HPDE6-E6E7 (cell line): ENCODE data around the gene DOCK8.

Experiments
- DNase-seq: peaks from one replicate; pipeline ENCODE4 v3.0.0; 2011; ENCODE audit warnings: missing footprints; ENCODE audit errors: extremely low spot score

DOCK8 gene

DNA sequence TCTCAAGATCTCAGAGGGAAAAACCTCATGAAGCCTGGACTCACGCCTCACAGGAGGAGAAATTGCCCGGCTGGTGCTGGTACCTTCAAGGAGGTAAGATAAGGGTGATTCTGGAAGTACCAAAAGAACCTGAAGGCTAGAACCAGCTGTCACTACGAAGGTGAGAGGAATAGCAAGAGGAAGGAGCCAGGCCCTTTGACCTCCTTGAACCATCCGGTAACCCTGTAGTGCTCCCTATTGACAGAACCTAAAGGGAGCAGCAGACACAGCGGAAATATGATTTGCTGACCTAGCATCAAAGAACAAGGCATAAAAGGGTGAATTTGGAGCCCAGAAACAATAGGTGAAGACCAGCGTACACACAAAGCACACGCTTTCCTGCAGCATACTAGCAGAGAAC lies 92.2 kb downstream of the DOCK8 start:
- DNase-seq, result no peak

- DNase-seq, result no peak
These were observed 97.2 kb downstream of the DOCK8 start for GRCh38 chr9:311841-312240.

DNA sequence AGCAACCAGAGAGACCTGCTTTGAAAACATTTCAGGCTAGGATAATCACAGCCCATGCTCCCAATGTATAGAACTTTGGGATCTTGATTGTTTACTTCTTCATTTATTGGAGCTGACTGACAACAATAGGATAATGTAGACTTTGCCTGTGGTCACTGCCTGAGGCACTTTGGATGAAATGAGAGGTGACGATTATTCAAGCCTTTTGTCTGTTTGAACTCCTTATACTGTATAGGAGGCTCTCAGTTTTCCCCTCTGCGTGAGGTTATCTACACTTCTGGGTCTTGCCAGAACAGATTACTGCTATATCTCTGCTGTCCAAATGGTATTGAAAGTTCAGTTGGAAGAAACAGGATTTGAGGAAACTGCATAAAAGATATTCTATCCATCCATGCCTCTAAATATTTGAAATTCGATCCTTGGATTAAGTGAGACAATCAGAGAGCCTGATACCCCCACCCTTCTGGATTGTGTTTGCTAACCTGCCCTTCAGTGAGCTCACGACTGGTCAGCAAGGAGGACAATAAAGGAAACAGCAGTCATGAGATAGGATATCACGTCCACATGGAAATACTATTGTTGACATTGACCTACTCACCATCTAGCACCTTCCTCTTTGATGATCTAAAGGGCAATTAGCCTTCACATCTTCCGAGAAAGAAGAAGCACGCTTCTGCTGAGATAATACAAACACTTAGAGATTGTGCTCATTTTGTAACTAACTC lies 98.1 kb downstream of the DOCK8 start:
- no peak for DNase-seq

- DNase-seq, result no peak
These were observed 101.8 kb downstream of the DOCK8 start for GRCh38 chr9:316382-316965.

- DNase-seq, result no peak
These were observed 104.0 kb downstream of the DOCK8 start for GRCh38 chr9:318646-319045.

DNA sequence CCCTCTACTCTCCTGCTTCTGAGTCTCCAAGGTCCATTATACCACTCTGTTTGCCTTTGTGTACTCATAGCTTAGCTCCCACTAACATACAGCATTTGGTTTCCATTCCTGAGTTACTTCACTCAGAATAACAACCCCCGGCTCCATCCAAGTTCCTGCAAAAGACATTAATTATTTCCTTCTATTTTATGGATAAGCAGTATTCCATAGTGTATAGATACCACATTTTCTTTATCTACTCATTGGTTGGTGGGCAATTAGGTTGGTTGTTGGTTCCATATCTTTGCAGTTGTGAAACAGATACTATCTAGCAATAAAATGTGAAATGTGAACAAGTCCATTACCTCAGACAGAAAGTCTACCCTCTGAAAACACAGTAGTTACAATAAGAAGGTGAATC lies 110.3 kb downstream of the DOCK8 start:
- DNase-seq, result no peak

DNA sequence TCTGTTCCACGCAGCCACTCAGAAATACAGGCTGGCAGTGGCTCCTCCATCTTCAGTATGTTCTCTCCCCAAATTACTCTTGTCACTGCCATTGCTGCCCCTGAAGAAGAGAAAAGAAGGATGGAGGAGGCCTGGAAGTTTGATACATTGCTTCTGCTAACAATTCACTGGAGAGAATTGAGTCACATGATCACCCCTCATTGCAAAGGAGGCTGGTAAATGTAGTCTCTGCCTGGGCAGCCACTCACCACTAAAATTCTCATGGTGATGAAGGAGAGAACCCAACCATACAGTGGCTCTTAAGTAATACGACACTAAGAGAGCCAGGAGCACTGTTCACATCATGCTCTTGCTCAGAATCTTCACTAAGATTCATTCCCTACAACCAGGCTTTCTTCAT lies 112.0 kb downstream of the DOCK8 start:
- DNase-seq, result no peak

GRCh38 chr9:328453-328852 lies 113.8 kb downstream of the DOCK8 start:
- no peak for DNase-seq

DNA sequence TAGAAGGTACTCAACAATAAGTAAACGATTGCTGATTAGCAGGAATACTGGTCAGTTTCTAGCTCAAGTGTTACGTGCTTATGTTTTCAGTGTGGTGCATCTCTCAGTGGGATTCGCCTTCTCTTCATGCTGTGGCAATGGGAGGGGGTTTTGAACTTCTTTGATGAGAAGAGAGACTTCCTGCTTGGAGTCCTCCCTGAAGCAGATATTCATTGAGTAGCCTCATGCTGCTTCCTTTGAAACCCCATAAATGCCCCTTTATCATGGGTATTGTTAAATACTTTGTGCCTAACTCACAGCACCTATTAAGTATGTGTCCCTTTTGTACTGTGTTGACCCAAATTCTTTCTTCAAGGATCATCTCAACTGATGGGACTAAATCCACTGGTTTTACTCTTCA lies 116.5 kb downstream of the DOCK8 start:
- no peak for DNase-seq

- no peak for DNase-seq
These were observed 120.7 kb downstream of the DOCK8 start for GRCh38 chr9:335373-335772.

- DNase-seq, result no peak
These were observed 121.4 kb downstream of the DOCK8 start for GRCh38 chr9:336039-336438.

- no peak for DNase-seq
These were observed 123.9 kb downstream of the DOCK8 start for GRCh38 chr9:338602-339001.

DNA sequence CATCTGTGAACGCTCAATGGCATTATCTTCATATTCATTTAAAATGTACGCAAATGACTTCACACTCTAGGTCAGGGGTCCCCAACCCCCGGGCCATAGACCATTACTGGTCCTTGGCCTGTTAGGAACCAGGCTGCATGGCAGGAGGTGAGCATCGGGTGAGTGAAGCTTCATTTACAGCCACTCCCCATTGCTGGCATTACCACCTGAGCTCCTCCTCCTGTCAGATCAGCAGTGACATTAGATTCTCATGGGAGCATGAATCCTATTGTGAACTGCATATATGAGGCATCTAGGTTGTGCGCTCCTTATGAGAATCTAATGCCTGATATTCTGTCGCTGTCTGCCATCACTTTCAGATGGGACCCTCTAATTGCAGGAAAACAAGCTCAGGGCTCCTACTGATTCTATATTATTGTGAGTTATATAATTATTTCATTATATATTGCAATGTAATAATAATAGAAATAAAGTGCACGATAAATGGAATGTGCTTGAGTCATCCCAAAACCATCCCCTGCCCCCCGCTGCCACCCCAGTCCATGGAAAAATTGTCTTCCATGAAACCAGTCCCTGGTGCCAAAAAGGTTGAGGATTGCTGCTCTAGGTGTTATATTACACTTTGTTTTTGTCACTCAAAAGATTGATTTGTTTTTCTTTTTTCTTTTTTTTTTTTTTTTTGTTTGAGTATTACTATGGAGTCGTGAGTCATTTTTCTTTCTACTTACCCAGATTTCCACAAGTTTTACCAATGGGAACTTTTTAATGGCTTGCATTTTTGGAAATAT lies 127.2 kb downstream of the DOCK8 start:
- DNase-seq, result no peak

DNA sequence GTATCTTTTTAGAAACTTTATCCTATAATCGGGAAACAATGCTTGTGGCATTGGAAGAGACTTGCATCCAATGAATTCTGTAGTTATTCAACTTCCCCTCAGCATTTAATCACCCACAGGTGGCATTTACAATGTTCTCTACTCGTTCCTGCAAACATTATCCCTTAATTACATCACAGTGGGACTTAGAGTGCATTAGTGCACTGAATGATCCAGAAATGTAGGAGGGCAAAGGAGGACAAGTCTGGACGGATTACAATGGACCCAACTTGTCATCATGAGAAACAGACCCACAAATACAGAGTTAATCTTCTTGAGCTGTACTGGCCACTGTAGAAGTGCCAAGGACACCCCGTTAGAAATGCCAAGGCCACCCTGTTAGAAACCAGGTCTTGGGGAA lies 129.1 kb downstream of the DOCK8 start:
- no peak for DNase-seq

DNA sequence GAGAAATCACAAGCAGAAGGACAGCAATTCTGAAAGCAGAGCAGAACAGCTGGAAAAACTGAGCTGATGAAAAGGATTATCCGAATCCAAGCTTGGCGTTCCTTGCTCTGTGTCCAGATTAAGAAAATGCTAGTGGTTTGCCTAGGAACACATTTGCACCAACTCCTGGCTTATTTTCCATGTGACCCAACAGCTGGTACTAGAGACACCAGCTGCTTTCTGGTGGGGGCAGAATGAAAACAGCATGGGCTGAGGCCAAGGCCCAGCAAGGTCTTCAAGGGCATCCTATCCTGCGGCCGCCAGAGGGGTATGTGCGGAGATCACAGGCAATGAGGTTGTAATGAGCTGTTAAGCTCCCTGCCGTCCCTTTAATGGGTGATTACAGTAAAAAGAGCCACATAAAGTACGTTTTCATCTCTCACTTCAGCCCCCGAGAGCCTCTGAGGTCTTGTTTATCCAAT lies 131.5 kb downstream of the DOCK8 start:
- DNase-seq, result no peak

DNA sequence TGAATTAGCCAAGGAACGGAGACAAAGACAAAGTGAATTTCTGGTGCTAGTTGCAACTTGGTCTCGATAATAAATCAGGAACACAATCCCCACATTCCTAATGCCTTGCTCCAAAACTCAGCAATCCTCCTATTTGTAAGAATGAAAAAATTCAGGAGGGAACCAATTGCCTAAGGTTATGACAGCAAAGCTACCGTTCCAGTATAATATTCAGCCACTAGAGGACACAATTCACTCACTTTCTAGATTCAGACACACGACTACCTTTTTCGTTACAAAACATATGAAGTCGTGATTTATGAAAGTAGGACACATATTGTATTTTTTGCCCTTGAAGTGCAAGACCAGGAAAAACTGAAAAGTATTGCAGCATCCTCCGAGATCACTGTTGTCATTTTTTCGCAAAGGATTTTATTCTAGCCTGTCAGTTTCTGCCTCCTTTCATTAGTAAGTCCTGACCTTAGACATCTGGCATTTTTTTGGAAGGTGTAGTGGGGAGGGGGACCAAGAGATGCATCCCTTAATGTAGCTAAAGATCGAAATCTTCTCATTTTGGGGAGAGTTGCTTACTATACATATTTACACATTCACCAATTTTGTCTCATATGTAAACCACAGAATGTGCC lies 133.1 kb downstream of the DOCK8 start:
- DNase-seq, result peak; percentile 41

DNA sequence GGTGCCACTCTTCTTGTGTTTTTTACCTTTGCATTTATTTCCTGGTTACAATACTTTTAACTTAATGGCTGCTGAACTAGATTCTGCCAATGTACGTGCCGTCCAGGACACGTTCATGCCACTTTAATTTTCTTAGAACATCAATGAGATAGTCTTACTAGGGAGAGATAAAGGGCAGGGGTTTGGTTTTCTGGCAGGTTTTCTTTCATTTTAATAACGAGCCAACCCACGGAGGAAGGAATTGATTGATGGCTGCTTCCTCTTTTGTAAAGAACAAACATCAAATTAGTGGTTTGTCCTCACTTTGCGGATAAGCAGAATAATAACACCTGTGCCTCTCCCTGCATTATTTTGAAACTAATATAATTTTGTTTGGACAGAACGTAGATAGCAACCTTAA lies 135.7 kb downstream of the DOCK8 start:
- DNase-seq, result no peak

- DNase-seq, result no peak
These were observed 137.3 kb downstream of the DOCK8 start for GRCh38 chr9:351916-352315.

DNA sequence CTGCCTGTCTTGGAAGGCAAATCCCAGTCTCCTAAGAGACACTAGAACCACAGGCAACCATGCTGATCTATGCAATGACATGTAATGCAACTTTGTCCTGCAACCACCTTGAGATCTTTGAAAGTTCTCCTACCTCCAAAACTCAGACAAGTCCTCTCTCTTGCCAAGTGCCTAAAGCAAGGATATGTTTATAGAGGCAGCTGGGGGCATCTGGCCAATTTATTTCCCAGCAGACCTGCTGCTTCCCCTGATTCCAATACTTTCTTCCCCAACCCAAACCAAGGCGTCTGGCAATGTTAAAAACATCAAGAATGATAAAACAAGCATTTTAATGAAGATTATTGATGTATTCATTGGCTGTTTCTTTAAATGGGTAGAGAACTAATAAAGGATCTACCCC lies 138.4 kb downstream of the DOCK8 start:
- no peak for DNase-seq

DNA sequence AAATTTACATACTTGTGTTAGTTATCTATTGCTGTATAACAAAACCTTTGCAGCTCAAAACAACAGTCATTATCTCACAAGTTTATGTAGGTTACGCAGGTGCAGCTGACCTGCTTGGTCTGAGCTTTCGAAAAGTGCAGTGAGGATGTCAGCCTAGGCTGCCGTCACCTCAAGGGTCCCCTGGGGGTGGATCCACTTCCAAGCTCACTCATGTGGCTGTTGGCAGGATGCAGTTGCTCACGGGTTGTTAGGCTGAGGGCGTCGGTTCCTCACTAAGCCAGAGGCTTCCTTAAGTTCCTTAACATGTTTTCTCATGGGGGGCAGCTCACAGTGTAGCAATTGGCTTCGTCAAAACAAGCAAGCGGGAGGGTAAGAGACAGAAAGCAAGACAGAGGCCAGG lies 139.8 kb downstream of the DOCK8 start:
- no peak for DNase-seq

DNA sequence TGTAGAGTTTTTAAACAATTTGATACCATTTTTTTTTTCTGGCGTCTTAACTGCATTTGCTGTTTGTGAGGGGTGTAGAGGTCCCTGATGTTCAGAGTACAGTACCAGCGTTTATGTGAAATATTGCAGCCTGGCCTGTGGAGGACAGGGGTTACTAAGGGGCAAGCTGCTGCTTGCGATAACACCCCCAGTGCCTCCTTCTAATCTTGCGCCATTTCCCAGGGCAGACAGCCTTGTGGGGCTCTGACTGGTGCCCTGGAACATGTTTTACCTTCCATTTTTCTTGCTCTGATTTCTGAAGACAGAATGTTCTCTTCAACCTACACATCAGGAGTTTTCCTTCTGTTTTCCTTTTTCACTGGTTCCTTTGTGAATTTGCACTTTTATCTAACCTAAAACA lies 142.9 kb downstream of the DOCK8 start:
- DNase-seq, result no peak

GRCh38 chr9:362561-363273 lies 148.1 kb downstream of the DOCK8 start:
- no peak for DNase-seq
